GM21390 (cell line): ENCODE results near the gene PEX13.
A peak's percentile ranks its signal among the peaks of the same experiment; 100 is the strongest.

Source experiments
- ATAC-seq: cut with Tn5 transposase; IDR thresholded peaks from one replicate; pipeline ENCODE4 v1.9.1; 2021; ENCODE audit not compliant: unreplicated experiment

PEX13 gene

GRCh38 chr2:61065714-61066709, 48.5 kb downstream of the PEX13 start, which contains the start of gene SANBR:
Gene SANBR, plus strand, starts transcription at chr2:61065871. Its CDS starts 4,480 bp downstream, at chr2:61070351.
- ATAC-seq: peak; percentile 96

GRCh38 chr2:61074100-61074499, 56.6 kb downstream of the PEX13 start:
- ATAC-seq: no peak

- ATAC-seq: no peak
Measured at GRCh38 chr2:61085883-61086282, 68.4 kb downstream of the PEX13 start.

- ATAC-seq: no peak
Measured at GRCh38 chr2:61089797-61090196, 72.3 kb downstream of the PEX13 start.

GRCh38 chr2:61090386-61090921, 72.9 kb downstream of the PEX13 start:
- no peak for ATAC-seq

- no peak for ATAC-seq
Measured at GRCh38 chr2:61091485-61091884, 74.0 kb downstream of the PEX13 start.

- ATAC-seq: no peak
Measured at GRCh38 chr2:61096438-61096837, 78.9 kb downstream of the PEX13 start.

GRCh38 chr2:61100801-61101200, 83.3 kb downstream of the PEX13 start:
- ATAC-seq: no peak
